PC-9 (cell line): ENCODE data around the gene OGA. TPM values are rescaled to one million over a fixed set of nuclear protein-coding genes. Genes with fewer than 3 reads are reported as not detected.

Experiments
- BruUV-seq: library from RNA; stranded (reverse); fragments of 400-500 nt; replicated peaks from 2 replicates; lab custom pipeline; 2021; lab: Mats Ljungman, UMichigan
- CTCF ChIA-PET: fragments of 300-600 bp; sonication (Branson Sonifier 250); formaldehyde crosslinking; loops from one replicate; lab custom pipeline; 2022; ENCODE audit warnings: antibody characterized with exemption; lab: Charles Lee
- POLR2A ChIA-PET: fragments of 300-600 bp; sonication (Branson Sonifier 250); formaldehyde crosslinking; loops from one replicate; lab custom pipeline; 2022; ENCODE audit warnings: antibody characterized with exemption; ENCODE audit not compliant: unreplicated experiment; lab: Charles Lee
- DNase-seq, 2 experiments: peaks; one replicate each; pipeline versions ENCODE4 v3.0.0 to v3.0.0-alpha.2; 2015 to 2022; ENCODE audit warnings: mixed read lengths in 1 of 2
- H2AFZ ChIP-seq: fragments of 200-600 bp; sonication (generic); 2 replicates; pipeline ENCODE4 v1.8.1; 2017; ENCODE audit warnings: antibody characterized with exemption
- H3F3A ChIP-seq: fragments of 200-600 bp; sonication (generic); 2 replicates; pipeline ENCODE4 v1.8.1; 2017; ENCODE audit warnings: antibody characterized with exemption, mild to moderate bottlenecking, low read depth; ENCODE audit not compliant: insufficient read depth
- H3K27ac ChIP-seq: fragments of 200-600 bp; sonication (generic); 2 replicates; pipeline ENCODE4 v1.6.1; 2016; ENCODE audit warnings: mixed run types
- H3K27me3 ChIP-seq: fragments of 200-600 bp; sonication (generic); 2 replicates; pipeline ENCODE4 v1.6.1; 2016; ENCODE audit warnings: low read depth, mixed run types; ENCODE audit not compliant: insufficient read depth
- H3K36me3 ChIP-seq: fragments of 200-600 bp; sonication (generic); 2 replicates; pipeline ENCODE4 v1.6.1; 2016; ENCODE audit warnings: low read depth, mixed run types
- H3K4me1 ChIP-seq: fragments of 200-600 bp; sonication (generic); replicated peaks from 2 replicates; pipeline ENCODE4 v1.6.1; 2016; ENCODE audit warnings: mixed run types; ENCODE audit not compliant: insufficient read depth
- H3K4me2 ChIP-seq: fragments of 200-600 bp; sonication (generic); 2 replicates; pipeline ENCODE4 v1.6.1; 2017; ENCODE audit warnings: mixed run types
- H3K4me3 ChIP-seq: fragments of 200-600 bp; sonication (generic); 2 replicates; pipeline ENCODE4 v1.6.1; 2016; ENCODE audit warnings: mixed run types
- H3K79me2 ChIP-seq: fragments of 200-600 bp; sonication (generic); 2 replicates; pipeline ENCODE4 v1.6.1; 2017; ENCODE audit warnings: low read depth, mixed run types
- H3K9me2 ChIP-seq: fragments of 200-600 bp; sonication (generic); 2 replicates; pipeline ENCODE4 v1.8.1; 2017; ENCODE audit warnings: mild to moderate bottlenecking; ENCODE audit not compliant: insufficient read depth
- H3K9me3 ChIP-seq: fragments of 200-600 bp; sonication (generic); 2 replicates; pipeline ENCODE4 v1.8.1; 2016; ENCODE audit warnings: low read depth; ENCODE audit not compliant: insufficient read depth
- H4K20me1 ChIP-seq: fragments of 200-600 bp; sonication (generic); 2 replicates; pipeline ENCODE4 v1.8.1; 2017; ENCODE audit not compliant: insufficient read depth
- EZH2 ChIP-seq: fragments of 200-600 bp; sonication (generic); IDR thresholded peaks from 2 replicates; pipeline ENCODE4 v1.8.0; 2017; ENCODE audit warnings: antibody characterized with exemption, low read depth
- intact Hi-C: fragments of 100-400 bp; cut with micrococcal nuclease; formaldehyde crosslinking; loops from one replicate; pipeline ENCODE4 v1.10.0; 2022; ENCODE audit not compliant: unreplicated experiment
- total RNA-seq: library from RNA; stranded (reverse); gene quantifications from 2 replicates; pipeline ENCODE4 v1.2.3, GENCODE V29; 2021
- TF ChIP-seq, protein P1 (sequence below): fragments of 200-600 bp; sonication (generic); conservative IDR thresholded peaks from 2 replicates; pipeline ENCODE4 v1.6.1; 2017; ENCODE audit warnings: mixed run types, antibody characterized with exemption, mild to moderate bottlenecking, moderate library complexity

Gene OGA
- total RNA-seq, 1 experiment from 2014 or later, result 82.0 TPM

DNA sequence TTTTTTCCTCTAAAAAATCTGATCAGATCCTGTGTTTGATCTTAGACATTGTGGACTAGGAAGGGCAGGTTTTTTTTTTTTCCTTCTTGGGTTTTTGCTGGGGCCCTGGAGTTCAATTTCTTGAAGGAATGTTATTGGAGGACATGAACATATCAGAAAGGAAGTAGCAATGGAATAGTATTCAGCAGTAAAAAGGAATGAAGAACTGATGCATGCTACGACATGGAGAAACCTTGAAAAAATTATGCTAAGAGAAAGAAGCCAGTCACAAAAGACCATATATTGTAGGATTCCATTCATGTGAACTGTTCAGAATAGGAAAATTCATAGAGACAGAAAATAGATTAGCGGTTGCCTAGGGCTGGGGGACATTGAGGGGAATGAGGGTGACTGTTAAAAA is 76.3 kb downstream of the OGA start:
- H3K79me2 ChIP-seq, result no peaks in the 10 kb centered on the region
- no peaks in the 10 kb centered on the region for H3K4me1 ChIP-seq
- H4K20me1 ChIP-seq, result no peaks in the 10 kb centered on the region
- H3K9me2 ChIP-seq, result no peaks in the 10 kb centered on the region
- no peaks in the 10 kb centered on the region for H3F3A ChIP-seq
- H2AFZ ChIP-seq, result no peak overlapping the region
- H3K27me3 ChIP-seq, result no peaks in the 10 kb centered on the region
- CTCF ChIA-PET, result no interaction called here
- DNase-seq, result no peak
- H3K36me3 ChIP-seq, result no peaks in the 10 kb centered on the region
- intact Hi-C loops, result no loop called here
- H3K27ac ChIP-seq, result no peak overlapping the region
- no peak overlapping the region for H3K4me2 ChIP-seq
- POLR2A ChIA-PET, result no interaction called here
- no TSS peak for BruUV-seq
- no peak overlapping the region for H3K4me3 ChIP-seq
- H3K9me3 ChIP-seq, result no peaks in the 10 kb centered on the region
- no peak for TF ChIP-seq EZH2
- TF ChIP-seq, protein P1, sequence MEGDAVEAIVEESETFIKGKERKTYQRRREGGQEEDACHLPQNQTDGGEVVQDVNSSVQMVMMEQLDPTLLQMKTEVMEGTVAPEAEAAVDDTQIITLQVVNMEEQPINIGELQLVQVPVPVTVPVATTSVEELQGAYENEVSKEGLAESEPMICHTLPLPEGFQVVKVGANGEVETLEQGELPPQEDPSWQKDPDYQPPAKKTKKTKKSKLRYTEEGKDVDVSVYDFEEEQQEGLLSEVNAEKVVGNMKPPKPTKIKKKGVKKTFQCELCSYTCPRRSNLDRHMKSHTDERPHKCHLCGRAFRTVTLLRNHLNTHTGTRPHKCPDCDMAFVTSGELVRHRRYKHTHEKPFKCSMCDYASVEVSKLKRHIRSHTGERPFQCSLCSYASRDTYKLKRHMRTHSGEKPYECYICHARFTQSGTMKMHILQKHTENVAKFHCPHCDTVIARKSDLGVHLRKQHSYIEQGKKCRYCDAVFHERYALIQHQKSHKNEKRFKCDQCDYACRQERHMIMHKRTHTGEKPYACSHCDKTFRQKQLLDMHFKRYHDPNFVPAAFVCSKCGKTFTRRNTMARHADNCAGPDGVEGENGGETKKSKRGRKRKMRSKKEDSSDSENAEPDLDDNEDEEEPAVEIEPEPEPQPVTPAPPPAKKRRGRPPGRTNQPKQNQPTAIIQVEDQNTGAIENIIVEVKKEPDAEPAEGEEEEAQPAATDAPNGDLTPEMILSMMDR, result no peak

DNA sequence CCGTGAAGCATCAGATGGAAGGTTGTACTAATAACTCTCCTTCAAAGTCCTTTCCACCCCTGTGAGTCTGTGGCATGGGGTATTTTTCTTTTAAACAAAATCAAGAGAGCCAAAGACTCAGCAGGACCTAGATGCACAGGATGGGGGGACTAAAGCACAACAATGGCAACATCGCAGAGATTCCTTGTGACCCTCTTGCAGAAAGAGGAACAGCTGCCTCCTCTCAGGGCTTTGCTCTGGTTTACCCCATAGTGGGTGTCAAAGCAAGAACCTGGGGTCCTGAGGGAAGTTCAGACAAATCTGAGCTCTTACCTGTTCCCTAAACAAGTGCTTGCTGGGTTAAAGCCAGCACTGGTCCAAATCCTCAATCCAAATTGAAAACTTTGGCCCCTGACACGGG is 81.6 kb downstream of the OGA start:
- intact Hi-C loops, result no loop called here
- BruUV-seq, result no TSS peak
- no peak overlapping the region for H2AFZ ChIP-seq
- no peaks in the 10 kb centered on the region for H3K9me3 ChIP-seq
- H3K9me2 ChIP-seq, result no peaks in the 10 kb centered on the region
- H3K27ac ChIP-seq, result no peak overlapping the region
- H3F3A ChIP-seq, result no peaks in the 10 kb centered on the region
- H3K4me3 ChIP-seq, result no peak overlapping the region
- no peak overlapping the region for H3K4me2 ChIP-seq
- H3K79me2 ChIP-seq, result no peaks in the 10 kb centered on the region
- CTCF ChIA-PET, result no interaction called here
- H3K4me1 ChIP-seq, result no peaks in the 10 kb centered on the region
- TF ChIP-seq EZH2, result no peak
- TF ChIP-seq, protein P1, result no peak
- no peaks in the 10 kb centered on the region for H3K36me3 ChIP-seq
- POLR2A ChIA-PET, result no interaction called here
- DNase-seq, result no peak
- no peaks in the 10 kb centered on the region for H3K27me3 ChIP-seq
- H4K20me1 ChIP-seq, result no peaks in the 10 kb centered on the region

Other genes with a start within 250 kb of the OGA start
- gene POLL, start 230.2 kb downstream of the OGA start, total RNA-seq, result 30.3 and 31.5 TPM in 2 replicates
- 20.3 and 21.5 TPM in 2 replicates for gene DPCD, start 230.1 kb downstream of the OGA start, total RNA-seq
- 34.9 and 38.2 TPM in 2 replicates for gene FBXW4, start 123.3 kb downstream of the OGA start, total RNA-seq
- gene FGF8, start 42.3 kb downstream of the OGA start, total RNA-seq, result not detected in 2 replicates
- 36.1 and 43.6 TPM in 2 replicates for gene NPM3, start 35.0 kb downstream of the OGA start, total RNA-seq
- gene KCNIP2, start 25.4 kb upstream of the OGA start, total RNA-seq, result 4.0 and 5.1 TPM in 2 replicates
- 12.0 and 12.8 TPM in 2 replicates for gene ARMH3, start 237.7 kb upstream of the OGA start, total RNA-seq
- gene HPS6, start 246.9 kb upstream of the OGA start, total RNA-seq, result 12.5 and 16.9 TPM in 2 replicates